IMR-90 (cell line): ENCODE data around the gene GPA33. TPM values are rescaled to one million over a fixed set of nuclear protein-coding genes. Genes with fewer than 3 reads are reported as not detected.

ENCODE experiments used
- ATAC-seq: fragments of 200-7000 bp; cut with Tn5 transposase; 2 replicates; pipeline ENCODE4 v1.9.1; 2020; ENCODE audit warnings: low read depth, mild to moderate bottlenecking, moderate library complexity
- BruUV-seq: library from RNA; stranded (reverse); fragments of 400-500 nt; replicated peaks from 2 replicates; lab custom pipeline; 2021; lab: Mats Ljungman, UMichigan
- CTCF ChIA-PET: fragments of 300-600 bp; formaldehyde crosslinking; extraction: SDS; loops from one replicate; lab custom pipeline; 2021; ENCODE audit warnings: antibody characterized with exemption; lab: Yijun Ruan, JAX
- POLR2A ChIA-PET: fragments of 300-600 bp; sonication (Branson Sonifier 250); formaldehyde crosslinking; loops from one replicate; lab custom pipeline; 2022; ENCODE audit warnings: antibody characterized with exemption; ENCODE audit not compliant: unreplicated experiment; lab: Charles Lee
- DNase-seq: peaks from one replicate; pipeline ENCODE4 v3.0.0; 2013
- H2AFZ ChIP-seq: replicated peaks from 2 replicates; pipeline ENCODE3; 2013; ENCODE audit warnings: low read length, mild to moderate bottlenecking; ENCODE audit not compliant: poor library complexity
- H2AK5ac ChIP-seq: 2 replicates; pipeline ENCODE4 v1.6.1; 2013; ENCODE audit warnings: low read depth, low read length, inconsistent platforms
- H2AK9ac ChIP-seq: replicated peaks from 2 replicates; pipeline ENCODE3; 2013; ENCODE audit warnings: mild to moderate bottlenecking, low read depth, low read length, moderate library complexity; ENCODE audit not compliant: poor library complexity
- H2BK120ac ChIP-seq: 2 replicates; pipeline ENCODE4 v1.6.1; 2013; ENCODE audit warnings: low read depth, low read length, inconsistent platforms
- H2BK15ac ChIP-seq: 3 replicates; pipeline ENCODE4 v1.6.1; 2013; ENCODE audit warnings: low read depth, low read length, inconsistent platforms
- H2BK20ac ChIP-seq: 2 replicates; pipeline ENCODE4 v1.6.1; 2013; ENCODE audit warnings: low read depth, mild to moderate bottlenecking, inconsistent platforms, low read length, moderate library complexity
- H2BK5ac ChIP-seq: 2 replicates; pipeline ENCODE4 v1.6.1; 2013; ENCODE audit warnings: mild to moderate bottlenecking, low read depth, low read length, inconsistent platforms; ENCODE audit not compliant: poor library complexity, severe bottlenecking
- H3K14ac ChIP-seq: replicated peaks from 2 replicates; pipeline ENCODE4 v1.6.1; 2013; ENCODE audit warnings: low read depth, low read length, inconsistent platforms
- H3K18ac ChIP-seq: 2 replicates; pipeline ENCODE4 v1.6.1; 2013; ENCODE audit warnings: low read depth, low read length, control low read depth
- H3K23ac ChIP-seq: 2 replicates; pipeline ENCODE4 v1.6.1; 2013; ENCODE audit warnings: low read depth, low read length, inconsistent platforms
- H3K27ac ChIP-seq: 2 replicates; pipeline ENCODE4 v1.5.1; 2013; ENCODE audit warnings: mild to moderate bottlenecking, control low read depth, low read length; ENCODE audit not compliant: insufficient read depth
- H3K27me3 ChIP-seq: 2 replicates; pipeline ENCODE4 v1.6.1; 2013; ENCODE audit warnings: low read length; ENCODE audit not compliant: control insufficient read depth, insufficient read depth
- H3K36me3 ChIP-seq: 2 replicates; pipeline ENCODE4 v1.6.1; 2013; ENCODE audit warnings: low read length, mixed read lengths; ENCODE audit not compliant: control insufficient read depth, insufficient read depth
- H3K4ac ChIP-seq: 2 replicates; pipeline ENCODE4 v1.6.1; 2013; ENCODE audit warnings: low read depth, low read length, inconsistent platforms
- H3K4me1 ChIP-seq: 2 replicates; pipeline ENCODE4 v1.6.1; 2013; ENCODE audit warnings: low read length, mixed read lengths; ENCODE audit not compliant: control insufficient read depth, insufficient read depth
- H3K4me2 ChIP-seq: 2 replicates; pipeline ENCODE4 v1.6.1; 2013; ENCODE audit warnings: low read depth, mild to moderate bottlenecking, control low read depth, low read length, moderate library complexity
- H3K4me3 ChIP-seq: 2 replicates; pipeline ENCODE4 v1.5.1; 2013; ENCODE audit warnings: low read depth, mild to moderate bottlenecking, control low read depth, low read length, moderate library complexity; ENCODE audit not compliant: insufficient read depth
- H3K56ac ChIP-seq: 2 replicates; pipeline ENCODE4 v1.6.1; 2013; ENCODE audit warnings: low read length, inconsistent platforms; ENCODE audit not compliant: insufficient read depth; ENCODE audit errors: extremely low read depth
- H3K79me1 ChIP-seq, 2 experiments: 2 replicates each; pipeline ENCODE4 v1.6.1; 2013; ENCODE audit warnings: low read length in 2 of 2, inconsistent platforms in 1 of 2, low read depth in 1 of 2
- H3K9ac ChIP-seq: 2 replicates; pipeline ENCODE4 v1.6.1; 2013; ENCODE audit warnings: low read depth, low read length, control low read depth
- H3K9me1 ChIP-seq: 2 replicates; pipeline ENCODE4 v1.6.1; 2013; ENCODE audit warnings: low read length, inconsistent platforms; ENCODE audit not compliant: insufficient read depth
- H3K9me3 ChIP-seq: 2 replicates; pipeline ENCODE4 v1.6.1; 2013; ENCODE audit warnings: low read length; ENCODE audit not compliant: control insufficient read depth, insufficient read depth
- H4K20me1 ChIP-seq: 2 replicates; pipeline ENCODE4 v1.6.1; 2013; ENCODE audit warnings: low read length, inconsistent platforms; ENCODE audit not compliant: insufficient read depth
- H4K5ac ChIP-seq: 2 replicates; pipeline ENCODE4 v1.6.1; 2013; ENCODE audit warnings: mild to moderate bottlenecking, low read depth, low read length, control low read depth
- H4K8ac ChIP-seq, 2 experiments: 2 replicates each; pipeline ENCODE4 v1.6.1; 2013; ENCODE audit warnings: low read depth in 2 of 2, low read length in 2 of 2, control low read depth in 1 of 2, inconsistent platforms in 1 of 2
- H4K91ac ChIP-seq: 2 replicates; pipeline ENCODE4 v1.6.1; 2013; ENCODE audit warnings: low read depth, low read length, inconsistent platforms; ENCODE audit not compliant: insufficient read depth
- BHLHE40 ChIP-seq: fragments of 150-350 bp; IDR thresholded peaks from 2 replicates; pipeline ENCODE4 v1.6.1; 2016; ENCODE audit warnings: mild to moderate bottlenecking, low read depth, low read length
- CHD1 ChIP-seq: IDR thresholded peaks from 2 replicates; pipeline ENCODE4 v1.6.1; 2012; ENCODE audit warnings: low read depth, low read length, improper control_type of control experiment
- FOS ChIP-seq: fragments of 150-350 bp; IDR thresholded peaks from 2 replicates; pipeline ENCODE4 v1.6.1; 2016; ENCODE audit warnings: low read depth, low read length
- MAFK ChIP-seq: IDR thresholded peaks from 2 replicates; pipeline ENCODE4 v1.6.1; 2012; ENCODE audit warnings: low read depth, low read length, improper control_type of control experiment
- MAZ ChIP-seq: IDR thresholded peaks from 2 replicates; pipeline ENCODE4 v1.6.1; 2012; ENCODE audit warnings: low read depth, mild to moderate bottlenecking, low read length, improper control_type of control experiment, moderate library complexity, borderline replicate concordance
- MXI1 ChIP-seq: IDR thresholded peaks from 2 replicates; pipeline ENCODE4 v1.6.1; 2012; ENCODE audit warnings: low read depth, mild to moderate bottlenecking, low read length, moderate library complexity, borderline replicate concordance
- NFE2L2 ChIP-seq: fragments of 150-350 bp; IDR thresholded peaks from 2 replicates; pipeline ENCODE4 v1.6.1; 2016; ENCODE audit warnings: low read depth, mild to moderate bottlenecking, low read length
- POLR2A ChIP-seq: IDR thresholded peaks from 2 replicates; pipeline ENCODE4 v1.6.1; 2012; ENCODE audit warnings: mild to moderate bottlenecking, low read depth, low read length
- RAD21 ChIP-seq: IDR thresholded peaks from 2 replicates; pipeline ENCODE4 v1.6.1; 2012; ENCODE audit warnings: low read length, improper control_type of control experiment
- RCOR1 ChIP-seq: IDR thresholded peaks from 2 replicates; pipeline ENCODE4 v1.6.1; 2012; ENCODE audit warnings: mild to moderate bottlenecking, low read length, improper control_type of control experiment; ENCODE audit not compliant: insufficient replicate concordance
- RFX5 ChIP-seq: IDR thresholded peaks from 2 replicates; pipeline ENCODE4 v1.8.0; 2012; ENCODE audit warnings: low read depth, mild to moderate bottlenecking, low read length, moderate library complexity
- SMC3 ChIP-seq: fragments of 150-350 bp; IDR thresholded peaks from 2 replicates; pipeline ENCODE4 v1.6.1; 2016; ENCODE audit warnings: low read depth, mild to moderate bottlenecking, antibody characterized with exemption, low read length, moderate library complexity
- WGBS, 2 experiments: methylation state at CpG; one replicate each; pipeline versions ENCODE4 v1.1.5 to v1.1.7; 2013; ENCODE audit warnings: missing lambda C conversion rate in 2 of 2; ENCODE audit not compliant: insufficient read length in 1 of 2; ENCODE audit errors: extremely low coverage in 2 of 2; 5-methylcytosine and 5-hydroxymethylcytosine counted together
- dilution Hi-C: fragments of 300-500 bp; cut with HindIII; formaldehyde crosslinking; loops from one replicate; pipeline ENCODE4 v1.14.3; 2018; ENCODE audit warnings: low sequenced_read_pairs; ENCODE audit not compliant: unreplicated experiment
- in situ Hi-C: fragments of 300-500 bp; cut with MboI; formaldehyde crosslinking; loops from 3 replicates; pipeline ENCODE4 v1.14.3; 2019; ENCODE audit warnings: low sequenced_read_pairs, inconsistent platforms, mixed read lengths
- intact Hi-C: fragments of 100-400 bp; cut with micrococcal nuclease; formaldehyde crosslinking; loops from 2 replicates; pipeline ENCODE4 v1.10.0; 2022
- polyA plus RNA-seq, 3 experiments: library from polyadenylated mRNA; depleted of rRNA; stranded (reverse); fragments of >200 nt; gene quantifications; 2 replicates each; pipeline ENCODE4 v1.2.3, GENCODE V29; 2012; ENCODE audit warnings: low replicate concordance in 1 of 3
- total RNA-seq: library from RNA; depleted of rRNA; stranded (reverse); fragments of >200 nt; gene quantifications from 2 replicates; pipeline ENCODE4 v1.2.3, GENCODE V29; 2012
- TF ChIP-seq, protein P1 (sequence below): conservative IDR thresholded peaks from 2 replicates; pipeline ENCODE4 v1.5.1; 2012; ENCODE audit warnings: mild to moderate bottlenecking, low read depth, low read length, improper control_type of control experiment
- TF ChIP-seq, protein P2 (sequence below): fragments of 150-350 bp; IDR thresholded peaks from 2 replicates; pipeline ENCODE4 v1.6.1; 2017; ENCODE audit warnings: mild to moderate bottlenecking, antibody characterized with exemption, low read length, low read depth
- TF ChIP-seq, protein P3 (sequence below): fragments of 150-350 bp; IDR thresholded peaks from 2 replicates; pipeline ENCODE4 v1.6.1; 2016; ENCODE audit warnings: low read depth, mild to moderate bottlenecking, low read length, moderate library complexity, borderline replicate concordance

Gene GPA33
- total and polyA plus RNA-seq, 2 of the 4 experiments (the other 2 are of a cell fraction), result not detected

DNA sequence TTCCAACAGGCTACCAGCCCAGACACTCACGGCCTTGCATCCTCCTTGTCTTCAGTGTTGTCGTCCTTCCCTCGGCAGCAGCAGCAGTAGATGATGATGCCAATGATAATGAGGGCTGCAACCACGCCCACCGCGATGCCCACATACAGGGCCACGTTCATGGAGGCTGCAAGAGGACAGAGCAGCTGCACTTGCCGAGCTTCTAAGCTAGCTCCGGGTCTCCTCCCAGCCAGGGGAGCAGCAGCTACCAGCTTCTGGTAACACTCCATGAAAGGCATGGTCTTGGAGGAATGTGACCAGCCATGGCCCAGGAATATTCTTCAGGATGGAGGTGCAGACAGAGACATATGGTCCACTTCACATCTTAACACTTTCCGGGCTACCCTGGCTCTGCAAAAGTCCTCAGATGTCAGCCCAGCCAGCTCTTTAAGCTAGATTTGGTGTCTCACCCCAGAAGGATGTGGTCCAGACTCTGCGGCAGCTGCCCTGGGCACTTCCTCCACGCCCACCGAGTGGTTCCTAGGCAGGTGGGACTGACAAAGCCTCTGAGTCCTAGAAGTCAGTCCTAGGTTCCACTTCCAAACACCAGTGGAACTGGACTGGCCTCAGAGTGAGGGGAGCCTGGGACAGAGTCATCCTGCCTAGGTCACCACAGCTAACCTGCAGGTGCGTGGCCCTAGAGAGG, 35.1 kb downstream of the GPA33 start:
- Histone ChIP-seq H3K36me3 (no peaks in the 10 kb centered on the region), H3K4ac (no peak overlapping the region), H2AK9ac (no peak overlapping the region), H2BK5ac (no peak overlapping the region), H4K5ac (no peak overlapping the region), H3K9ac (no peak overlapping the region), H3K27ac (no peak overlapping the region), H3K4me1 (no peaks in the 10 kb centered on the region), H4K20me1 (no peaks in the 10 kb centered on the region), H3K56ac (no peak overlapping the region), H2BK20ac (no peak overlapping the region), H3K18ac (no peak overlapping the region), H2BK15ac (no peak overlapping the region), H3K4me2 (no peak overlapping the region), H2BK120ac (no peak overlapping the region), H2AFZ (no peak overlapping the region), H3K9me1 (peaks cover 6% of the 10 kb centered on the region; the same call in 1 of the 2 replicates), H4K8ac (no peak overlapping the region), H3K14ac (no peak overlapping the region), H3K79me1 (no peaks in the 10 kb centered on the region), H3K9me3 (no peaks in the 10 kb centered on the region), H3K27me3 (no peaks in the 10 kb centered on the region), H3K4me3 (no peak overlapping the region), H4K91ac (no peak overlapping the region), H3K23ac (no peak overlapping the region), H2AK5ac (no peak overlapping the region)
- no peak for ATAC-seq
- BruUV-seq, result no TSS peak
- in situ Hi-C loops, result loop anchor here (10.0 kb wide), 2 partner anchors 140 to 580 kb away; no protein-coding TSS in a partner anchor
- POLR2A ChIA-PET, result no interaction called here
- CTCF ChIA-PET, result interaction anchor here (0.7 kb wide), 2 partner anchors 89 to 1054 kb away, joined by 3 read pairs; no protein-coding TSS in a partner anchor
- intact Hi-C loops, result loop anchor here (5.0 kb wide), 1 partner anchor 568 kb away; no protein-coding TSS in a partner anchor
- DNase-seq, result no peak
- dilution Hi-C loops, result no loop called here
- 54% methylated on average over 5 of the region's 14 CpGs; no CpG with 5 or more reads in 1 of the 2 experiments for WGBS, 2 experiments
- TF ChIP-seq CHD1 (no peak), MXI1 (no peak), RCOR1 (no peak), FOS (no peak), SMC3 (no peak), POLR2A (no peak), NFE2L2 (no peak), RAD21 (no peak), BHLHE40 (no peak), RFX5 (no peak), MAZ (no peak), MAFK (no peak)
- TF ChIP-seq, protein P1, sequence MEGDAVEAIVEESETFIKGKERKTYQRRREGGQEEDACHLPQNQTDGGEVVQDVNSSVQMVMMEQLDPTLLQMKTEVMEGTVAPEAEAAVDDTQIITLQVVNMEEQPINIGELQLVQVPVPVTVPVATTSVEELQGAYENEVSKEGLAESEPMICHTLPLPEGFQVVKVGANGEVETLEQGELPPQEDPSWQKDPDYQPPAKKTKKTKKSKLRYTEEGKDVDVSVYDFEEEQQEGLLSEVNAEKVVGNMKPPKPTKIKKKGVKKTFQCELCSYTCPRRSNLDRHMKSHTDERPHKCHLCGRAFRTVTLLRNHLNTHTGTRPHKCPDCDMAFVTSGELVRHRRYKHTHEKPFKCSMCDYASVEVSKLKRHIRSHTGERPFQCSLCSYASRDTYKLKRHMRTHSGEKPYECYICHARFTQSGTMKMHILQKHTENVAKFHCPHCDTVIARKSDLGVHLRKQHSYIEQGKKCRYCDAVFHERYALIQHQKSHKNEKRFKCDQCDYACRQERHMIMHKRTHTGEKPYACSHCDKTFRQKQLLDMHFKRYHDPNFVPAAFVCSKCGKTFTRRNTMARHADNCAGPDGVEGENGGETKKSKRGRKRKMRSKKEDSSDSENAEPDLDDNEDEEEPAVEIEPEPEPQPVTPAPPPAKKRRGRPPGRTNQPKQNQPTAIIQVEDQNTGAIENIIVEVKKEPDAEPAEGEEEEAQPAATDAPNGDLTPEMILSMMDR, result no peak
- TF ChIP-seq, protein P2, sequence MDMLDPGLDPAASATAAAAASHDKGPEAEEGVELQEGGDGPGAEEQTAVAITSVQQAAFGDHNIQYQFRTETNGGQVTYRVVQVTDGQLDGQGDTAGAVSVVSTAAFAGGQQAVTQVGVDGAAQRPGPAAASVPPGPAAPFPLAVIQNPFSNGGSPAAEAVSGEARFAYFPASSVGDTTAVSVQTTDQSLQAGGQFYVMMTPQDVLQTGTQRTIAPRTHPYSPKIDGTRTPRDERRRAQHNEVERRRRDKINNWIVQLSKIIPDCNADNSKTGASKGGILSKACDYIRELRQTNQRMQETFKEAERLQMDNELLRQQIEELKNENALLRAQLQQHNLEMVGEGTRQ, result no peak
- TF ChIP-seq, protein P3, sequence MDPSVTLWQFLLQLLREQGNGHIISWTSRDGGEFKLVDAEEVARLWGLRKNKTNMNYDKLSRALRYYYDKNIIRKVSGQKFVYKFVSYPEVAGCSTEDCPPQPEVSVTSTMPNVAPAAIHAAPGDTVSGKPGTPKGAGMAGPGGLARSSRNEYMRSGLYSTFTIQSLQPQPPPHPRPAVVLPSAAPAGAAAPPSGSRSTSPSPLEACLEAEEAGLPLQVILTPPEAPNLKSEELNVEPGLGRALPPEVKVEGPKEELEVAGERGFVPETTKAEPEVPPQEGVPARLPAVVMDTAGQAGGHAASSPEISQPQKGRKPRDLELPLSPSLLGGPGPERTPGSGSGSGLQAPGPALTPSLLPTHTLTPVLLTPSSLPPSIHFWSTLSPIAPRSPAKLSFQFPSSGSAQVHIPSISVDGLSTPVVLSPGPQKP, result no peak
